Measurements from ENCODE around the gene DYNLL1. TPM values are rescaled to one million over a fixed set of nuclear protein-coding genes. Genes with fewer than 3 reads are reported as not detected.
"Not testable (repeated sequence)": the region's sequence is repeated elsewhere in the genome, so short reads cannot be mapped to it uniquely, and the experiment has no call there.

Gene DYNLL1
- 100 to 1,000 TPM; 167 to 493 (median 469) TPM for total RNA-seq

GRCh38 chr12:120495731-120496412 is at the start of gene DYNLL1:
DYNLL1 (plus strand) TSS chr12:120496113; CDS start chr12:120496422, 309 bp downstream.
- Histone ChIP-seq H3K27me3 (no peaks in the 10 kb centered on the region), H3K4me3 (peak within 1 kb of the TSS; percentile 91), H3K36me3 (peaks cover 21% of the 10 kb centered on the region), H3K4me1 (peaks cover 27% of the 10 kb centered on the region), H3K9me3 (no peaks in the 10 kb centered on the region), H3K27ac (peak within 1 kb of the TSS; percentile 86)
- DNase-seq (ENCODE audit: low spot score in 2 of 2), result peak; percentile 97 to 98
- WGBS, result 0% methylated on average over 1 of the region's 53 CpGs
- no peak for TF ChIP-seq EP300 (IDR thresholded peaks at IDR 0.05)
- peak; percentile 20 to 77 (median 39) for TF ChIP-seq POLR2AphosphoS5 (IDR thresholded peaks at IDR 0.05)
- peak; percentile 16 to 84 for TF ChIP-seq POLR2A (IDR thresholded peaks at IDR 0.05)

- not testable (repeated sequence) for H3K9me3 ChIP-seq; H3K27me3 ChIP-seq; DNase-seq (ENCODE audit: low spot score in 2 of 2)
- Histone ChIP-seq H3K36me3 (peaks cover 22% of the 10 kb centered on the region), H3K27ac (peak overlapping the region; percentile 85), H3K4me1 (peaks cover 26% of the 10 kb centered on the region), H3K4me3 (peak overlapping the region; percentile 93)
- 4% methylated on average over 17 of the region's 17 CpGs for WGBS
These were observed 49.1 kb upstream of the DYNLL1 start for GRCh38 chr12:120446844-120447178.

DNA sequence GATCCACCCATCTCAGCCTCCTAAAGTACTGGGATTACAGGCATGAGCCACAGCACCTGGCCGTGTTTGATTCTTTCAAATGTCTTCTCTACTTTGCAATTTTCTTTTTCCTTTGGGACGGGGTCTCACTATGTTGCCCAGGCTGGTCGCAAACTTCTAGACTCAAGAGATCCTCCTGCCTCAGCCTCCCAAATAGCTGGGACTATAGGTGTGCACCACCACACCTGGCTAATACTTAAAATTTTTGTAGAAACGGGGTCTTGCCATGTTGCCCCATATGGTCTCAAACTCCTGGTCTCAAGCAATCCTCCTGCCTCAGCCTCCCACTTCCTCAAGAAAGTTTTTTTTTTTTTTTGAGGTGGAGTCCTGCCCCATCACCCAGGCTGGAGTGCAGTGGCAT is 47.9 kb upstream of the DYNLL1 start:
- Histone ChIP-seq H3K27me3 (no peaks in the 10 kb centered on the region), H3K27ac (no peak overlapping the region), H3K9me3 (no peaks in the 10 kb centered on the region), H3K4me3 (no peak overlapping the region), H3K4me1 (peaks cover 26% of the 10 kb centered on the region), H3K36me3 (peaks cover 14% of the 10 kb centered on the region)
- TF ChIP-seq, protein P1, sequence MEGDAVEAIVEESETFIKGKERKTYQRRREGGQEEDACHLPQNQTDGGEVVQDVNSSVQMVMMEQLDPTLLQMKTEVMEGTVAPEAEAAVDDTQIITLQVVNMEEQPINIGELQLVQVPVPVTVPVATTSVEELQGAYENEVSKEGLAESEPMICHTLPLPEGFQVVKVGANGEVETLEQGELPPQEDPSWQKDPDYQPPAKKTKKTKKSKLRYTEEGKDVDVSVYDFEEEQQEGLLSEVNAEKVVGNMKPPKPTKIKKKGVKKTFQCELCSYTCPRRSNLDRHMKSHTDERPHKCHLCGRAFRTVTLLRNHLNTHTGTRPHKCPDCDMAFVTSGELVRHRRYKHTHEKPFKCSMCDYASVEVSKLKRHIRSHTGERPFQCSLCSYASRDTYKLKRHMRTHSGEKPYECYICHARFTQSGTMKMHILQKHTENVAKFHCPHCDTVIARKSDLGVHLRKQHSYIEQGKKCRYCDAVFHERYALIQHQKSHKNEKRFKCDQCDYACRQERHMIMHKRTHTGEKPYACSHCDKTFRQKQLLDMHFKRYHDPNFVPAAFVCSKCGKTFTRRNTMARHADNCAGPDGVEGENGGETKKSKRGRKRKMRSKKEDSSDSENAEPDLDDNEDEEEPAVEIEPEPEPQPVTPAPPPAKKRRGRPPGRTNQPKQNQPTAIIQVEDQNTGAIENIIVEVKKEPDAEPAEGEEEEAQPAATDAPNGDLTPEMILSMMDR (IDR thresholded peaks at IDR 0.05), result no peak
- TF ChIP-seq POLR2A (IDR thresholded peaks at IDR 0.05) (no peak), POLR2AphosphoS5 (IDR thresholded peaks at IDR 0.05) (no peak), EP300 (IDR thresholded peaks at IDR 0.05) (no peak)
- no peak for DNase-seq (ENCODE audit: low spot score in 2 of 2)
- 92% methylated on average over 4 of the region's 4 CpGs for whole genome bisulfite sequencing

DNA sequence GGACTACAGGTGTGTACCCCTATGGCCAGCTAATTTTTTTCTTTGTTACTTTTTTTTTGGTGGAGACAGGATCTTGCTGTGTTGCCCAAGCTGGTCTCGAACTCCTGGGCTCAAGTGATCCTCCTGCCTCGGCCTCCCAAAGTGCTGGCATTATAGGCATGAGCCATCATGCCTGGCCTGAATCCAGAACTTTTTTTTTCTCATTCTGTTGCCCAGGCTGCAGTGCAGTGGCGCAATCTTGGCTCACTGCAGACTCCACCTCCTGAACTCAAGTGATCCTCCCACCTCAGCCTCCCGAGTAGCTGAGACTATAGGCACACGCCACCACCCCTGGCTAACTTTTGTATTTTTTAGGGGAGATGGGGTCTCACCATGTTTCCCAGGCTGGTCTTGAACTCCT is 43.4 kb upstream of the DYNLL1 start:
- 86% methylated on average over 5 of the region's 5 CpGs for WGBS
- not testable (repeated sequence) for H3K4me1 ChIP-seq; H3K27me3 ChIP-seq; DNase-seq (ENCODE audit: low spot score in 2 of 2); H3K4me3 ChIP-seq; H3K27ac ChIP-seq; H3K9me3 ChIP-seq
- peaks cover 29% of the 10 kb centered on the region for H3K36me3 ChIP-seq

DNA sequence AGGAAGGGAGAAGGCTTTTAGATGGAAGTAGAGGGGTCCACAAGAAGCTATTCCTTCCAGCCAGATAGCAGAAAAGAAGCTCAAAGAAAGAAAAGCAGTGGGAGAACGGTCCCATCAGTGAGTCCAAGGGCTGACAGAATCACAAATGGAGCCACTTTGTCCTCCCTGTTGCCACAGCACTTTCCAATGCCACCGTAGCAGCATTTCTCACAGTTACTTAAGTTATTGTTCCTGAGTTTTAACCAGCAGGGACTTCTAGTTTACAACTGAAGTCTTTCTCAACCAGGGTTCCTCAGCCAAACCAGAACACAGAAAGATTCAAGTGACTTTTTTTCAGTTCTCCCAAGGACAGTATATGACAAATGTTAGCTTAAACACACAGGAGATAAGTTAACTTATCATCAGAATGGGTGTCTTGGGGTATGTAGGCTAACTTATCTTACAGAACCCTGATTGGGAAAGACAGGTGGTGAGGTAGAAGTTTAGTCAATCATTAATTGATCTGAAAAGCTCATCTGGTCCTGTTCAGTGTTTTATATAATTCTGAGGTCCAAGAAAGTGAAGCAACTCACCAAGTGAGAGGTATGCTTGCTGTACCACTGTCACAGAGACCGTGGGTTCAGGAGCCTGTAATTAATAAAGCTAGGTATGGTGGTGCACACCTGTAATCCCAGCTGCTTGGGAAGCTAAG is 42.7 kb upstream of the DYNLL1 start:
- TF ChIP-seq POLR2AphosphoS5 (IDR thresholded peaks at IDR 0.05) (no peak), POLR2A (IDR thresholded peaks at IDR 0.05) (no peak), EP300 (IDR thresholded peaks at IDR 0.05) (no peak)
- TF ChIP-seq, protein P1 (IDR thresholded peaks at IDR 0.05), result no peak
- Histone ChIP-seq H3K36me3 (peaks cover 36% of the 10 kb centered on the region), H3K4me3 (no peak overlapping the region), H3K4me1 (no peaks in the 10 kb centered on the region), H3K9me3 (no peaks in the 10 kb centered on the region), H3K27ac (no peak overlapping the region), H3K27me3 (no peaks in the 10 kb centered on the region)
- DNase-seq (ENCODE audit: low spot score in 2 of 2), result no peak
- 90% methylated on average over 3 of the region's 3 CpGs for WGBS

- H3K4me3 ChIP-seq, result no peak overlapping the region
- H3K27me3 ChIP-seq, result no peaks in the 10 kb centered on the region
- no peaks in the 10 kb centered on the region for H3K4me1 ChIP-seq
- no peak for DNase-seq (ENCODE audit: low spot score in 2 of 2)
- H3K9me3 ChIP-seq, result no peaks in the 10 kb centered on the region
- WGBS, result 60% methylated on average over 4 of the region's 4 CpGs
- peaks cover 43% of the 10 kb centered on the region for H3K36me3 ChIP-seq
- TF ChIP-seq, protein P1 (IDR thresholded peaks at IDR 0.05), result peak; percentile 9 to 70
- no peak for TF ChIP-seq EP300 (IDR thresholded peaks at IDR 0.05)
- no peak for TF ChIP-seq POLR2AphosphoS5 (IDR thresholded peaks at IDR 0.05)
- no peak for TF ChIP-seq POLR2A (IDR thresholded peaks at IDR 0.05)
- no peak overlapping the region for H3K27ac ChIP-seq
These were observed 41.9 kb upstream of the DYNLL1 start for GRCh38 chr12:120453977-120454376.

Data from suprapubic skin (tissue), 4 donors.